Measurements from ENCODE around the gene DDR1.

The DDR1 gene

DNA sequence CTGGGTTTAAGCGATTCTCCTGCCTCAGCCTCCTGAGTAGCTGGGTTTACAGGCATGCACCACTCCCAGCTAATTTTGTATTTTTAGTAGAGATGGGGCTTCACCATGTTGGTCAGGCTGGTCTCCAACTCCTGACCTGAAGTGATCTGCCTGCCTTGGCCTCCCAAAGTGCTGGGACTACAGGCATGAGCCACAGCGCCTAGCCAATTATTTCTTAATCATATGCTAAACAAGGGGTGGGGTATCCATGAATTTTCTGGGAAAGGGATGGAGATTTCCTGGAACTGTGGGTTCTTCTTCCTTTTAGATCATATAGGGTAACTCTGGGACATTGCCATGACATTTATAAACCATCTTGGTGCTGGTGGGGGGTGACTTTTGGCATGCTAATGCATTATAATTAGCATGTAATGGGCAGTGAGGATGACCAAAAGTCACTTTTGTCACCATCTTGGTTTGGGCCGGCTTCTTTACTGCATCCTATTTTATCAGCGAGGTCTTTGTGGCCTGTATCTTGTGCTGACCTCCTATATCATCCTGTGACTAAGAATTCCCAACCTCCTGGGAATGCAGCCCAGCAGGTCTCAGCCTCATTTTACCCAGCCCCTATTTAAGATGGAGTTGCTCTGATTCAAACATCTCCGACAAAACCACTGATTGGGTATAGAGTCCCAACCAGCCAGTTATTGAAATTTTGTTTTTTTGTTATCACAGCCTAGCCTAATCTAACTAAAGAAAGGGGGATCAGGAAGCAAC lies 29.9 kb upstream of the DDR1 start:
- Histone ChIP-seq H2BK12ac (ENCODE audit: low read length) (no peak overlapping the region), H3K14ac (ENCODE audit: low read length) (no peak overlapping the region), H3K23ac (ENCODE audit: low read depth, low read length, poor library complexity) (no peak overlapping the region), H4K91ac (ENCODE audit: low read depth, low read length, poor library complexity) (no peak overlapping the region), H3K4ac (ENCODE audit: low read length) (no peak overlapping the region), H3K27me3 (ENCODE audit: control insufficient read depth in 3 of 3, insufficient read depth in 3 of 3, low read depth in 1 of 3, low read length in 3 of 3) (peaks cover 0 to 7% (median 0%) of the 10 kb centered on the region in 3 experiments), H3K18ac (ENCODE audit: low read length) (no peak overlapping the region), H3K27ac (replicated peaks; ENCODE audit: low read length) (no peak overlapping the region), H2BK15ac (ENCODE audit: low read length) (no peak overlapping the region), H3K9me3 (replicated peaks in 1 of 2; ENCODE audit: control insufficient read depth in 2 of 2, insufficient read depth in 1 of 2, low read depth in 1 of 2, low read length in 2 of 2) (peaks cover 5 to 17% of the 10 kb centered on the region in 2 donors), H2AK5ac (ENCODE audit: low read depth, low read length) (no peak overlapping the region), H3K4me2 (ENCODE audit: insufficient read depth, low read length, poor library complexity, severe bottlenecking) (no peak overlapping the region), H3K4me3 (ENCODE audit: low read length in 2 of 2) (no peak overlapping the region), H4K8ac (ENCODE audit: low read depth, low read length) (no peak overlapping the region), H2BK5ac (ENCODE audit: low read length) (no peak overlapping the region), H3K79me1 (ENCODE audit: low read depth, low read length) (no peaks in the 10 kb centered on the region), H3K9ac (ENCODE audit: low read depth, low read length, poor library complexity) (no peak overlapping the region), H3K36me3 (replicated peaks in 1 of 2; ENCODE audit: control insufficient read depth in 2 of 2, insufficient read depth in 2 of 2, low read length in 2 of 2) (no peaks in the 10 kb centered on the region), H3K4me1 (ENCODE audit: control insufficient read depth in 2 of 2, insufficient read depth in 1 of 2, low read depth in 1 of 2, low read length in 2 of 2) (peaks cover 5 to 12% of the 10 kb centered on the region in 2 donors), H2AFZ (ENCODE audit: low read length) (no peak overlapping the region), H2BK120ac (ENCODE audit: low read depth, low read length) (no peak overlapping the region)
- WGBS, 2 donors (ENCODE audit: extremely low coverage in 2 of 2, insufficient read length in 2 of 2, insufficient replicate concordance in 1 of 2) = no CpG with 5 or more reads among the region's 5 CpGs
- no peak for DNase-seq (ENCODE audit: low spot score)

DNA sequence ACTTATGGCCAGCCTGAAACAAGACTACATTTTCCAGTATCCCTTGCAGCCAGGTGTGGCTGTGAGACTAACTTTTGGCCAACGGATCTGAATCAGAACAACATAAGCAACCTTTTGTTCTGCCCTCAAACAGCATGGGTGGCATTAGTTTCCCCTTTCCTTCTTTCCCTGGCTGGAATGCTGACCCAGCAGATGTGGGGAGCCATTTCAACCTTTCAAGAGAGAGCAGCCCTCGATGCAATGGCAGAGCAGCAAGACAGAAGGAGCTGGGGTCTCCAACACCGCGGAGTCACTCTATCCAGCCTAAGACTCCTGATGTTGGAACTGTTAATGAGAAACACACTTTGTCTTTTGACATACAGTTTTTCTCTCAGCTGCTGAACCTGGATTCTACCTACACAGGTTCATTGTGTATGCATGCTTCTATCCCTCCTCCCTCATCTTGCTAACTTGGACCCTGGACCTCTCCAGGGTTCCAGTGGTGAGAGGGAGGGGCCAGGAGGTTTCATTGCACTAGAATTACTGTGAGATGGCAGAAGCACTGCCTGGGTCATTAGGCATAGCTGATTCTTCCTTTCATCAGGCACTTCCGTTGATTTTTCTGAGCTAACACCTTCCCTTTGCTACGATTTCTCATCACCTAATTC lies 28.8 kb upstream of the DDR1 start:
- Histone ChIP-seq H3K4me1 (ENCODE audit: control insufficient read depth in 2 of 2, insufficient read depth in 1 of 2, low read depth in 1 of 2, low read length in 2 of 2) (peaks cover 5 to 12% of the 10 kb centered on the region in 2 donors), H2AFZ (ENCODE audit: low read length) (no peak overlapping the region), H2AK5ac (ENCODE audit: low read depth, low read length) (no peak overlapping the region), H3K9ac (ENCODE audit: low read depth, low read length, poor library complexity) (no peak overlapping the region), H3K14ac (ENCODE audit: low read length) (no peak overlapping the region), H2BK12ac (ENCODE audit: low read length) (no peak overlapping the region), H3K18ac (ENCODE audit: low read length) (no peak overlapping the region), H3K23ac (ENCODE audit: low read depth, low read length, poor library complexity) (no peak overlapping the region), H3K27me3 (ENCODE audit: control insufficient read depth in 3 of 3, insufficient read depth in 3 of 3, low read depth in 1 of 3, low read length in 3 of 3) (peaks cover 0 to 7% (median 0%) of the 10 kb centered on the region in 3 experiments), H3K27ac (replicated peaks; ENCODE audit: low read length) (no peak overlapping the region), H2BK120ac (ENCODE audit: low read depth, low read length) (no peak overlapping the region), H3K4me3 (ENCODE audit: low read length in 2 of 2) (no peak overlapping the region), H4K91ac (ENCODE audit: low read depth, low read length, poor library complexity) (no peak overlapping the region), H2BK5ac (ENCODE audit: low read length) (no peak overlapping the region), H3K4ac (ENCODE audit: low read length) (no peak overlapping the region), H3K4me2 (ENCODE audit: insufficient read depth, low read length, poor library complexity, severe bottlenecking) (no peak overlapping the region), H2BK15ac (ENCODE audit: low read length) (no peak overlapping the region), H4K8ac (ENCODE audit: low read depth, low read length) (no peak overlapping the region), H3K79me1 (ENCODE audit: low read depth, low read length) (no peaks in the 10 kb centered on the region), H3K36me3 (replicated peaks in 1 of 2; ENCODE audit: control insufficient read depth in 2 of 2, insufficient read depth in 2 of 2, low read length in 2 of 2) (no peaks in the 10 kb centered on the region), H3K9me3 (replicated peaks in 1 of 2; ENCODE audit: control insufficient read depth in 2 of 2, insufficient read depth in 1 of 2, low read depth in 1 of 2, low read length in 2 of 2) (peaks cover 7 to 24% of the 10 kb centered on the region in 2 donors)
- DNase-seq (ENCODE audit: low spot score) = no peak
- WGBS, 2 donors (ENCODE audit: extremely low coverage in 2 of 2, insufficient read length in 2 of 2, insufficient replicate concordance in 1 of 2) = no CpG with 5 or more reads among the region's 6 CpGs

- H2BK5ac ChIP-seq (ENCODE audit: low read length) = no peak overlapping the region
- H3K27me3 ChIP-seq (ENCODE audit: control insufficient read depth in 3 of 3, insufficient read depth in 3 of 3, low read depth in 1 of 3, low read length in 3 of 3) = peaks cover 0 to 7% (median 0%) of the 10 kb centered on the region in 3 experiments
- H2AFZ ChIP-seq (ENCODE audit: low read length) = peak overlapping the region; percentile 5
- no peak overlapping the region for H3K9ac ChIP-seq (ENCODE audit: low read depth, low read length, poor library complexity)
- H4K8ac ChIP-seq (ENCODE audit: low read depth, low read length) = no peak overlapping the region
- H3K9me3 ChIP-seq (replicated peaks in 1 of 2; ENCODE audit: control insufficient read depth in 2 of 2, insufficient read depth in 1 of 2, low read depth in 1 of 2, low read length in 2 of 2) = peaks cover 5 to 17% of the 10 kb centered on the region in 2 donors
- H4K91ac ChIP-seq (ENCODE audit: low read depth, low read length, poor library complexity) = no peak overlapping the region
- H3K27ac ChIP-seq (replicated peaks; ENCODE audit: low read length) = no peak overlapping the region
- H2AK5ac ChIP-seq (ENCODE audit: low read depth, low read length) = no peak overlapping the region
- no peak overlapping the region for H3K18ac ChIP-seq (ENCODE audit: low read length)
- H2BK15ac ChIP-seq (ENCODE audit: low read length) = no peak overlapping the region
- peaks cover 5 to 12% of the 10 kb centered on the region in 2 donors for H3K4me1 ChIP-seq (ENCODE audit: control insufficient read depth in 2 of 2, insufficient read depth in 1 of 2, low read depth in 1 of 2, low read length in 2 of 2)
- H3K14ac ChIP-seq (ENCODE audit: low read length) = no peak overlapping the region
- H3K23ac ChIP-seq (ENCODE audit: low read depth, low read length, poor library complexity) = no peak overlapping the region
- H3K36me3 ChIP-seq (replicated peaks in 1 of 2; ENCODE audit: control insufficient read depth in 2 of 2, insufficient read depth in 2 of 2, low read length in 2 of 2) = no peaks in the 10 kb centered on the region
- WGBS, 2 donors (ENCODE audit: extremely low coverage in 2 of 2, insufficient read length in 2 of 2, insufficient replicate concordance in 1 of 2) = no CpG with 5 or more reads among the region's 5 CpGs
- DNase-seq (ENCODE audit: low spot score) = no peak
- no peak overlapping the region for H2BK12ac ChIP-seq (ENCODE audit: low read length)
- no peak overlapping the region for H3K4me3 ChIP-seq (ENCODE audit: low read length in 2 of 2)
- no peak overlapping the region for H3K4me2 ChIP-seq (ENCODE audit: insufficient read depth, low read length, poor library complexity, severe bottlenecking)
- no peak overlapping the region for H2BK120ac ChIP-seq (ENCODE audit: low read depth, low read length)
- H3K4ac ChIP-seq (ENCODE audit: low read length) = no peak overlapping the region
- no peaks in the 10 kb centered on the region for H3K79me1 ChIP-seq (ENCODE audit: low read depth, low read length)
Measured at GRCh38 chr6:30857112-30857511, 27.2 kb upstream of the DDR1 start.

DNA sequence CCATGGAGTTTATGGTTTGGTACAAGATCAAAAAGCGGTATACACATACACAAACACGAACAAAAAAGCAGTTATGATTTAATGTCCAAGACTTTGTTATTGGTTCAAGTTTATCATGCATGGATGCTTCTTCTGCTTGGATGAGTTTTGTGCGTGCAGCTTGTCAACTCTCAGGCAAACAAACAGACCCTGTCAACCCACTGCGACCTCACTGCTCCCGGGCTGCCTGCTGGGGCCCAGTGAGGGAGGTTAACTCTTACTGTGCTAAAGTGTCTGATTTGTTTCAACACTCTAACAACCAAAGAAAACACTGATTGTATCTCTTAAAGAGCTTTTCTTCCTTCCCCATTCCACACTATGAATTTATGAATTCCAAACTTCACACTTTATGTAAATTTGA lies 26.8 kb upstream of the DDR1 start:
- H3K27me3 ChIP-seq (ENCODE audit: control insufficient read depth in 3 of 3, insufficient read depth in 3 of 3, low read depth in 1 of 3, low read length in 3 of 3) = peaks cover 0 to 7% (median 0%) of the 10 kb centered on the region in 3 experiments
- H2AK5ac ChIP-seq (ENCODE audit: low read depth, low read length) = no peak overlapping the region
- peaks cover 5 to 12% of the 10 kb centered on the region in 2 donors for H3K4me1 ChIP-seq (ENCODE audit: control insufficient read depth in 2 of 2, insufficient read depth in 1 of 2, low read depth in 1 of 2, low read length in 2 of 2)
- H2BK15ac ChIP-seq (ENCODE audit: low read length) = no peak overlapping the region
- H3K27ac ChIP-seq (replicated peaks; ENCODE audit: low read length) = no peak overlapping the region
- H2AFZ ChIP-seq (ENCODE audit: low read length) = peak overlapping the region; percentile 5
- H3K79me1 ChIP-seq (ENCODE audit: low read depth, low read length) = no peaks in the 10 kb centered on the region
- DNase-seq (ENCODE audit: low spot score) = no peak
- peaks cover 5 to 12% of the 10 kb centered on the region in 2 donors for H3K9me3 ChIP-seq (replicated peaks in 1 of 2; ENCODE audit: control insufficient read depth in 2 of 2, insufficient read depth in 1 of 2, low read depth in 1 of 2, low read length in 2 of 2)
- H3K4ac ChIP-seq (ENCODE audit: low read length) = no peak overlapping the region
- H3K14ac ChIP-seq (ENCODE audit: low read length) = no peak overlapping the region
- no peak overlapping the region for H2BK12ac ChIP-seq (ENCODE audit: low read length)
- no CpG with 5 or more reads among the region's 5 CpGs for WGBS, 2 donors (ENCODE audit: extremely low coverage in 2 of 2, insufficient read length in 2 of 2, insufficient replicate concordance in 1 of 2)
- no peaks in the 10 kb centered on the region for H3K36me3 ChIP-seq (replicated peaks in 1 of 2; ENCODE audit: control insufficient read depth in 2 of 2, insufficient read depth in 2 of 2, low read length in 2 of 2)
- no peak overlapping the region for H3K4me3 ChIP-seq (ENCODE audit: low read length in 2 of 2)
- no peak overlapping the region for H3K18ac ChIP-seq (ENCODE audit: low read length)
- H3K23ac ChIP-seq (ENCODE audit: low read depth, low read length, poor library complexity) = no peak overlapping the region
- H2BK120ac ChIP-seq (ENCODE audit: low read depth, low read length) = no peak overlapping the region
- no peak overlapping the region for H2BK5ac ChIP-seq (ENCODE audit: low read length)
- no peak overlapping the region for H4K8ac ChIP-seq (ENCODE audit: low read depth, low read length)
- H3K4me2 ChIP-seq (ENCODE audit: insufficient read depth, low read length, poor library complexity, severe bottlenecking) = no peak overlapping the region
- no peak overlapping the region for H4K91ac ChIP-seq (ENCODE audit: low read depth, low read length, poor library complexity)
- no peak overlapping the region for H3K9ac ChIP-seq (ENCODE audit: low read depth, low read length, poor library complexity)
